ENCODE data around the gene EIF4E1B.

GRCh38 chr5:176654856-176655255 is 24.4 kb downstream of the EIF4E1B start:
- TF ChIP-seq FOSL2 (IDR thresholded peaks at IDR 0.05): no peak
- no peak for TF ChIP-seq FOSL2 (CRISPR knock-in tag; IDR thresholded peaks at IDR 0.05)
- TF ChIP-seq POLR2A (IDR thresholded peaks at IDR 0.05; ENCODE audit: low read length): no peak
- no peak for TF ChIP-seq EP300 (IDR thresholded peaks at IDR 0.05)
- TF ChIP-seq, protein P1, sequence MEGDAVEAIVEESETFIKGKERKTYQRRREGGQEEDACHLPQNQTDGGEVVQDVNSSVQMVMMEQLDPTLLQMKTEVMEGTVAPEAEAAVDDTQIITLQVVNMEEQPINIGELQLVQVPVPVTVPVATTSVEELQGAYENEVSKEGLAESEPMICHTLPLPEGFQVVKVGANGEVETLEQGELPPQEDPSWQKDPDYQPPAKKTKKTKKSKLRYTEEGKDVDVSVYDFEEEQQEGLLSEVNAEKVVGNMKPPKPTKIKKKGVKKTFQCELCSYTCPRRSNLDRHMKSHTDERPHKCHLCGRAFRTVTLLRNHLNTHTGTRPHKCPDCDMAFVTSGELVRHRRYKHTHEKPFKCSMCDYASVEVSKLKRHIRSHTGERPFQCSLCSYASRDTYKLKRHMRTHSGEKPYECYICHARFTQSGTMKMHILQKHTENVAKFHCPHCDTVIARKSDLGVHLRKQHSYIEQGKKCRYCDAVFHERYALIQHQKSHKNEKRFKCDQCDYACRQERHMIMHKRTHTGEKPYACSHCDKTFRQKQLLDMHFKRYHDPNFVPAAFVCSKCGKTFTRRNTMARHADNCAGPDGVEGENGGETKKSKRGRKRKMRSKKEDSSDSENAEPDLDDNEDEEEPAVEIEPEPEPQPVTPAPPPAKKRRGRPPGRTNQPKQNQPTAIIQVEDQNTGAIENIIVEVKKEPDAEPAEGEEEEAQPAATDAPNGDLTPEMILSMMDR (IDR thresholded peaks at IDR 0.05): no peak
- TF ChIP-seq RAD21 (conservative IDR thresholded peaks at IDR 0.05 in 1 of 2, IDR thresholded peaks at IDR 0.05 in 1 of 2): no peak
- TF ChIP-seq CEBPB (IDR thresholded peaks at IDR 0.05): no peak
- TF ChIP-seq MAZ (IDR thresholded peaks at IDR 0.05; ENCODE audit: borderline replicate concordance, low read depth, low read length): no peak
- TF ChIP-seq, protein P2, sequence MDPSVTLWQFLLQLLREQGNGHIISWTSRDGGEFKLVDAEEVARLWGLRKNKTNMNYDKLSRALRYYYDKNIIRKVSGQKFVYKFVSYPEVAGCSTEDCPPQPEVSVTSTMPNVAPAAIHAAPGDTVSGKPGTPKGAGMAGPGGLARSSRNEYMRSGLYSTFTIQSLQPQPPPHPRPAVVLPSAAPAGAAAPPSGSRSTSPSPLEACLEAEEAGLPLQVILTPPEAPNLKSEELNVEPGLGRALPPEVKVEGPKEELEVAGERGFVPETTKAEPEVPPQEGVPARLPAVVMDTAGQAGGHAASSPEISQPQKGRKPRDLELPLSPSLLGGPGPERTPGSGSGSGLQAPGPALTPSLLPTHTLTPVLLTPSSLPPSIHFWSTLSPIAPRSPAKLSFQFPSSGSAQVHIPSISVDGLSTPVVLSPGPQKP (IDR thresholded peaks at IDR 0.05; ENCODE audit: low read depth, low read length): no peak
- TF ChIP-seq SREBF2 (IDR thresholded peaks at IDR 0.05): no peak
- TF ChIP-seq GATA3 (IDR thresholded peaks at IDR 0.05; ENCODE audit: borderline replicate concordance): no peak
- TF ChIP-seq MYC (IDR thresholded peaks at IDR 0.05; ENCODE audit: borderline replicate concordance, low read length): no peak
